HG03432 (cell line): ENCODE measurements around the gene ESR1.
"Not testable (repeated sequence)": the region's sequence is repeated elsewhere in the genome, so short reads cannot be mapped to it uniquely, and the experiment has no call there.

Source experiments
- ATAC-seq: cut with Tn5 transposase; IDR thresholded peaks from one replicate; pipeline ENCODE4 v1.9.1; 2021; ENCODE audit warnings: mild to moderate bottlenecking, moderate library complexity; ENCODE audit not compliant: unreplicated experiment

The ESR1 gene

DNA sequence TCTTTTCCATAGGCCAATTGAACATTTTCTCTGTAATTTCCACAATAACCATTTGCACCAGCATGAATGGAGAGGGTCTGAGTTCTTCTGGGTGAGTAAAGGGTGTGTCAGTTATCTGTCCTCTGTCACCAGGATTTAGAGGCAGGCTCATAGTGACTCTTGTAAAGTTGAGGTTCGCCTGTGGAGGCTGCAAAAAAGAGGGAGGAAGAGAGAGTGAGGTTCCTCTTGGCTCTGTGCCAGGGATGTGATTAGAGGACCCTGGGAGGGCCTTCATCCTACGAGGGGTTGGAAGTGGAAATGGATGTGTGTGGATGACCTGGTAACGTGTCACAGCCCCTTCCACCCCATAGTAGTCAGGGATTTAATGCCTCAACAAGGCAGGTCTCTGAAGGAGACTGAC lies 242.0 kb downstream of the ESR1 start:
- ATAC-seq: no peak

DNA sequence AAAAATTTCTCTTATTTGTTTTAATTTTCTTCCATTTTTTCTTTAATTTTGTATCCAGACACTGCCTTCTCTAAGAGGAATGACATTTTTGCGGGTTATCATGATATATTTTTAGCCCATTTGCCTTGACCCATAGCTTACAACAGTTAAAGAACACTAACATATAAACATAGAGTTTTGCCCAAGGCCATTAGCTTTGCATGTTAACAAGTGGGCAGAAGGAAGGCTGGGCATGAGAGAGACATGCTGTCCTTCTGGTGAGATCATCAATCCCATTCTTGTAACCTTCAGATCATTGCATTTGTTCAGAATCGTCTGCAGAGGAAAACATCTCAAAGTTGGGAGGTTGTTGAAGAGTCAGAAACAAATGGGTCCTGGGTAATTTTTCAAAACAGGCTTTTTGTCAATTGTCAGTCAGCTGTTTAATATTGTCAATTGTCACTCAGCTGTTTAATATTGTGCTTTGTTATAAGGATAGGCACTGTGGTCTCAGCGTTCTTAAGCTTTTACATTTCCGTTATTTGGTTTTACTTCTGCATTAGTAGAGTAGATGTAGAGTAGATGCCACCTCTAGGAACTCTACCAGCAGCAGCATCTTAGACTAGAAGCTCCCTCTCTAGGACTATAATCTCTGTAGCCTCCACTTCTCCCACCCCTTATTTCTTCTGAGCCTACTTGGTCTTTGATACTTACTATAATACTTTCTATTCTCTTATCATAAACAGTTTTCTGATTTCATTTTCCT lies 243.1 kb downstream of the ESR1 start:
- no peak for ATAC-seq

DNA sequence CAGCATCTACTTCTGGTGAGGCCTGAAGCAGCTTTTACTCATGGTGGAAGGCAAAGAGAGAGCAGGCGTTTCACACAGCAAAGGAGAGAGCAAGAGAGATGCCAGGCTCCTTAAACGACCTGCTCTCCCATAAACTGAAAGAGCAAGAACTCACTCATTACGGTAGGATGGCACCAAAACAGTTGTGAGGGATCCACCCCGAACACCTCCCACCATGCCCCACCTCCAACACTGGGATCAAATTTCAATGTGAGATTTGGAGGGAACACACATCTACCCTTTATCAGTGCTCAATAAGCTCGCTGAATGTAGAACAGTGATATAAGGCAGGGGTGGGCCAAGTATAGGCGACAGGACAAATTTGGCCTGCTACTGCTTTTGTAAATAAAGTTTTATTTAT lies 244.6 kb downstream of the ESR1 start:
- ATAC-seq: no peak

DNA sequence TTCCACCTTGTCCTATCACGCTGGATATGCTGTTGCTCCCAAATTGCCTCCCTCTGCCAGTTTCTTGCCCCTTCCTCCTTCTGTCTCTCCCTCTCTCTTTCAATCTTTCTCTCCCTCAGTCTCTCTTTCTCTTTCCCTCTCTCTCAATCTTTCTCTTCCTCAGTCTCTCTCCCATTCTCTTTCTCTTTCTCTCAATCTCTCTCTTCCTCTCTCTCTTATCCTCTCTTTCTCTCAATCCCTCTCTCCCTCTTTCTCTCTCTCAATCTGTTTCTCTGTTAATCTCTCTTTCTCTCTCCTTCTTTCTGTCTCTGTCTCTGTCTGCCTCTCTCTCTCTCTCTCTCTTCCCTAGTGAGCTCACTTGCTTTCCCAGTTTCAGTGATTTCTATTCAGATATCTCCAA lies 245.8 kb downstream of the ESR1 start:
- no peak for ATAC-seq

DNA sequence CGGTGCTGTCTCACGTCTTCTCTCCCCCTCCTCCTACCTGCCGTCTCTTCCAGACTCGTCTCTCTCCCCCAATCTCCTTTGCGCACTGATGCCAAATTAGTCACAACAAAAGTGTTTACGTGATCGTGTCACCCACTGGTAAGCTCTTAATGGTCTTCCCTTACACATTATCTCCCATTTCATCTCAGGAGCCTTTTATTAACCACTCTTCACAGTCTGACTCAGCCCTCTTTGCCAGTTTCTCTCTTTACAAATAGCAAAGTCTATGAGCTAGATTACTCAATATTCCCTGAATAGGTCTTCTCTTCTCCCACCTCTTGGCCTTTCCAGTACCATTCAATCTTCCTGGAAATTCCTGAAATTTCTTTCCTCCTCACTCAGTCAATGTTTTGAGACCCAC lies 247.0 kb downstream of the ESR1 start:
- ATAC-seq: no peak

DNA sequence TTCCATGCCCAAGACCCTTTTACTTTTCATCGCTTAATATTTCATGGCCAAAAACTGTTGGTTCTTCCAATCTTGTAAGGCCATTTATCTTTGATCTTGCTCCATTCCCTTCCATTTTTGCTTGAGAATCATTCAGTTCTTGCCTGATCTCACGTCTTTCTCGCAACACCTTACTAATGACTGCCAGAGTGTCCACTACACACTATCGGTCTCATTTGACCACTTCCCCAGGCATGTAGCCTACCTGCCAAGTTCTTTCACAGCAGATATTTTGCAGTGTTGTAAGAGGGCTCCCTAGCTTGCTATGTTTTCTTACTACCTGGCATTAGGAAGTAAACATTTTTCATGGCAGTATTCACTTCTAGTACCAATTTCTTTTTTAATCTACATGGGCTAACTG lies 248.0 kb downstream of the ESR1 start:
- ATAC-seq: no peak

DNA sequence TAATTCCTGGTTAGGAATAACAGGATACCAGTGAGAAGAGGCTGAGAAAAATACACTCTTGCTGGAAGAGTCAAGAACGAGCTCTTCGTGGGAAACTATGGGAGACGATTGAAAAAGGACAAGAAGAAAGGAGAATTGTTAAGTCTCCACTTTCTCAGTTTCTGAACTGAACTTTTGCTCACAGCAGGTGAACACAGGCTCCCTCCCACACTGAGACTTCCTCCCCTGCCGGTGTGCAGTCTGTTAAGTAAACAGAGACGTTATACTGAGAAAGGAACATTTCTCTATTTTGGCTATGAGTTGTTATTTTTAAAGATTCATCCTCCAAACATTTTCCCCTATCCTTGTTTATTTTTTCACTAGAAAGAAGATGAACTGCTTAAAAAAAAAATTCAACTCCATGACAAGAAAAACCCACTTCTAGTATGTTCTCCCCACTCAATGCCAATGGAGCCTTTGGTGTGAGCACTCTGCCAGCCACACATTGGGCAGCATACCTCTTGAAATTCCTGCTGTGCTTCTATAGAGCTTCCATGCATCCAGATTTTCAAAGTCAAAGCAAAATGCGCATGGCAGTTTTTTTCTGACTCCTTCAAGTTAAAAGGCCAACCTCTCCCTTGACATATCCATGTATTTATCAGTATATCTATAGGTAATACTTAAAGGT lies 250.5 kb downstream of the ESR1 start:
- ATAC-seq: no peak

DNA sequence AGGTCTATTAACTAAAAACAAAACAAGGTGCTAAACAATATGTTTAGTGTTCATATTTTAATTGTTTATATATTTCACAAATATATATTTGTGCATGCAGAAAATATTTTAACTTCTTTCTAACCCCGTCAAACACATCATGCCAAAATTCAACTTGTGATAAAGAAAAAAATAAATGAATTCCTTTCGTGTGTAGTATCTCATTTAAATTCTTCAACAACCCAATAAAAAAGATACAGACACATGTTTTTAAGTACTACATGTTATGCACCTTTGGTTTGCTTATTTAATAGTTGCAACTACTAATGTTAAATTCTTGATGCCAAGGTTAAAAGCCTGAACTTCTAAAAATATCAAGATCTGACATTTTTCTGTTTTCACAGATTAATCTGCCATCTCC lies 252.4 kb downstream of the ESR1 start:
- ATAC-seq: no peak

DNA sequence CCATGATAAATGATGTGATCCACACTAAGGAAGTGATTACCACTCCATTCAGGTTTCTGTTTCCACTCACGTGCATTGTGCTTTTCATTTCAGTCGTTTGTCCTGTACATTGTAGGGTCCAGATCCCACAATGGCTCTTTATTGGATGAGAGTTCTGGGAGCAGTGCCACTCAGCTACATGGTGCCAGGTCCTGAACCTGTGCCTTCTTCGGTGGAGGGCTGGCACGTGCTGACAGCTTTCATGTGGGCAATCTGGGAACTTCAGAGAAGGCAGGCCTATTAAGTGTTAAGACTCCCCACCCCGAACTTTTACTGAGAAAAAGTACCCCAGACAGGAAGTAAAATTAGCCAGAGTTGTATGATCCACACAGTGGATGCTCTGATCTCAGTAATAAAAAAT lies 255.0 kb downstream of the ESR1 start:
- no peak for ATAC-seq

DNA sequence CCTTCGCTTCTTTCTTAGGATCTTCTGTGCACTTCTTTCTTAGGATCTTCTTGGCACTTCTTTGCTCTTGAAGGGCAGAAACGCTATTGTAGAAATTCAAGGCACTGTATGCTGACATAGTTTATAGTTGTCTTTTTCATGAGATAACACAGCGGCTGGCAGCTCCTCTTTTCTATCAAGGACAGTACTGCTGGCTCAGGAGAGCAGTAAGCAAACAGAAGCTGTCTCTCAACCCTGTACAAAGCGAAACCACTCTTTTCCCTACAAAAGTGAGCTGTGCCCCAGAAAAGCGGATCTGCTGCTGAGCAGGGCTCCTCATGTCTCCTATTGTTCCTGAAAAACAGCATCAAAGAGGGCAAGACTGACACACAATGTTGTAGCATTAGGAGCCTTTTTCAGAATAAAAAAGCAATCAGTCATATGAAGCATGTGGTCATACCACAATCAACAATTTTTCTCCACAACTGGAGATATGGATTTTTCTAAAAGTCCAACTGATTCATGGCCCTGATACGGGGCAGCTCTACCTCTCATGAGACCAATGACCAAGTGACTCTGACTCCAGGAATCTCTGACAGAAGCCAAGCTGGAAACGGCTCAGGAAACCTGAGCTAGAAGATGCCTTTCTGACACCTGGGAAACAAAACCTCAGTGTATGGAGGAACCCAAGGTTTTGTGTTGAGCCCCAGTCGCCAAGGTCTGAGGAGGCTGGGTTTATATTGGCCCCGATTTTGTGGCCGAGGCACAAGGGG lies 255.9 kb downstream of the ESR1 start:
- ATAC-seq: no peak

DNA sequence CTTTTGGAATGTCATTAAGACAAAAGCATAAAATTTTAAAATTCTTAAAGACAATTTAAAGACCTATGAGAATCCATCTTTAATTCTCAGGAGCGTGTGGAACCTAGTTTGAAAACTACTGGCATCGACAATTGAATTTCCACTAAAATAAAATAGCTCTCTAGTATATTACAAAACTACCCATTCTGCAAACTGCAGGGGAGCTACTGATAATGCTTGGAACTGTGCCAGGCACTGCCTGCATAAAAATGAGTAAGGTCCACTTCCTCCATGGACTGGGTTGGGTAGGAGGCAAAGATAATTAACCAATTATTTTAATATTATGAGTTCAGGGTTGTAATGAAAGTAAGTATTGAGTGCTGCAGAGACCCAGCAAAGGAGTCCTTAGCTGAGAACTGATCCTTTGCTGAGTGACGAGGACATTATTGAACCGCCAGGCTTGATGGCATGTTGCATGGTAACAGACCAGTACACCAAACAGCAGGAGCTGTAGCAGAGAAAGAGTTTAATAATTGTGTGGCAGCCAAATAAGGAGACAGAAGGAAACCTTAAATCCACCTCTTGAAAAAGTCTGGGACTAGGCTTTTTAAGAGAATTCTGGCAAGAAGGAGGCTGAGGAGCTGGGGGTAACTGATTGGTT lies 261.3 kb downstream of the ESR1 start:
- ATAC-seq: no peak

DNA sequence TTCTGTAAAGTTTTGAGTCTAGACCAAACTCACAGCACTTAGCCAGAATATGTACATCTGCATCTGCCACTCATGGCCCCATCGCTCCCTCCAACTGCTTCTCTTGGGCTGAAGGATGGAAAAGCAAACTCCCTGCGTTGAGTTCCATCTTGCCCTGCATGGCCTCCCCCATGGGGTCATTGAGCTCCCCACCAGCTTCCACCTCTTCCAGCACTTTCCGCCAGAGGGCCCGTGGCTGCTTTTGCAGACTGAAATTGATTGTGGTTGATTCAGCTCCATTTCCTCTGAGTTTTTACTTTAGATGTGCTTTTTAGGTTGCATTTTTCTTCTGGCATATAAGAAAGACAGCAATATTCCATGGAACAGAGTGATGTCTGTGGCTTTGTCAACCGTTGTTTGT lies 263.1 kb downstream of the ESR1 start:
- no peak for ATAC-seq

DNA sequence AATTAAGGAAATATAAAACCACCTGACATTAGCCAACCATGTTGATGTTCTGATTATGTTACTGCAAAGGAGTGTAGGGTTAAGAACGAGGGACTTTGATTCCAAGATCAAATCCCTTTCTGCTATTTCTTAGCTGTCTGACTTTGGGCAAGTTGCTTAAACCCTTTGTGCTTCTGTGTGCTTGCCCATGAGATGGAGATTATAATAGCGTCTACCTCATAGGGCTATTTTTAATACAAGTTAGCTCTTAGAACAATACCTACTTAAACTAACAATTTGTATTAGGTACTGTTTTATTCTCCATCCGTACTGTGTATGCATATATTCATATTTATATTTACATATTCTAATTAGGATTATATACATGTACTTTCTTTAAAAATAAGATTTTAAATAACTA lies 263.8 kb downstream of the ESR1 start:
- ATAC-seq: no peak

DNA sequence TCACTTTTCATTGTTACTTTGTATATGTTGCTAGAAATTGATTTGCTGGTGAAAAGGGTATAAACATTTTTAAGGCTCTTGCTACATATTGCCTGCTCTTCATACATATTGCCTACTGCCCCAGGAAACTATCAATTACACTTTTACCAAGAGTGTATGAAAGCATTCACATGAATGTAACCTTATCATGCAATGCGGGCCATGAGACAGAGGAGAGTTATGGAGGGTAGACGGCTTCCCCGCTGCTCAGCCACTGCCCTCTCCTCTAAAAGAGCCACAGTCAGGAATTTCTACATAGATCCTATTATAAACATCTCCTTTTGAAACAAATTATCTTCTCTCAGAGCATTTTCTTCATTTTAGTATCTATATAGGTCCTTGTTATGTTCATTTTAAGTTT lies 264.4 kb downstream of the ESR1 start:
- no peak for ATAC-seq

DNA sequence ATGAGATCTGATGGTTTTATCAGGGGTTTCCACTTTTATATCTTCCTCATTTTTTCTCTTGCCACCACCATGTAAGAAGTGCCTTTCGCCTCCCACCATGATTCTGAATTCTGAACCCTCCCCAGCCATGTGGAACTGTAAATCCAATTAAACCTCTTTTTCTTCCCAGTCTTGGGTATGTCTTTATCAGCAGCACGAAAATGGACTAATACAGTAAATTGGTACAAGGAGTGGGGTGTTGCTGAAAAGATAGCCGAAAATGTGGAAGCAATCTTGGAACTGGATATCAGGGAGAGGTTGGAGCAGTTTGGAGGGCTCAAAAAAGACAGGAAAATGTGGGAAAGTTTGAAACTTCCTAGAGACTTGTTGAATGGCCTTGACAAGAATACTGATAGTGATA lies 268.8 kb downstream of the ESR1 start:
- ATAC-seq: not testable (repeated sequence)

DNA sequence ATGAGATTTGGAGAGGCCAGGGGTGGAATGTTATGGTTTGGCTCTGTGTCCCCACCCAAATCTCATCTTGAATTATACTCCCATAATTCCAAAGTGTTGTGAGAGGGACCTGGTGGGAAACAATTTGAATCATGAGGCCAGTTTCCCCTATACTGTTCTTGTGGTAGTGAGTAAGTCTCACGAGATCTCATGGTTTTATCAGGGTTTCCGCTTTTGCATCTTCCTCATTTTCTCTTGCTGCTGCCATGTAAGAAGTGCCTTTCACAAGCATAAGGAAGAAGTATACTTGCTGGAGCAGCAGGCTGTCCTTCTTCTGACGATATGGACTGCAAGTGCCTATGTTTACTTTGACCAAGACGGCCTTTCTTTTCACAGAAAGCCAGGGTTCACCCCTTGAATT lies 270.5 kb downstream of the ESR1 start:
- ATAC-seq: no peak

DNA sequence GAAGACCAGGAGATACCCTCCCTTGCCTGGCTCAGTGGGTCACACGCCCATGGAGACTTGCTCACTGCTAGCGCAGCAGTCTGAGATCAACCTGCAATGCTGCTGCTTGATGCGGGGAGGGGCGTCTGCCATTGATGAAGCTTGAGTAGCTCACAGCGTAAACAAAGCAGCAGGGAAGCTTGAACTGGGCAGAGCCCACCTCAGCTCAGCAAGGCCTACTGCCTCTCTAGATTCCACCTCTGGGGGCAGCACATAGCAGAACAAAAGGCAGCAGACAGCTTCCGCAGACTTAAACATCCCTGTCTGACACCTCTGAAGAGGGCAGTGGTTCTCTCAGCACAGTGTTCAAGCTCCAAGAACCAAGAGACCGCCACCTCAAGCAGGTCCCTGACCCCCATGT lies 271.3 kb downstream of the ESR1 start:
- ATAC-seq: no peak

DNA sequence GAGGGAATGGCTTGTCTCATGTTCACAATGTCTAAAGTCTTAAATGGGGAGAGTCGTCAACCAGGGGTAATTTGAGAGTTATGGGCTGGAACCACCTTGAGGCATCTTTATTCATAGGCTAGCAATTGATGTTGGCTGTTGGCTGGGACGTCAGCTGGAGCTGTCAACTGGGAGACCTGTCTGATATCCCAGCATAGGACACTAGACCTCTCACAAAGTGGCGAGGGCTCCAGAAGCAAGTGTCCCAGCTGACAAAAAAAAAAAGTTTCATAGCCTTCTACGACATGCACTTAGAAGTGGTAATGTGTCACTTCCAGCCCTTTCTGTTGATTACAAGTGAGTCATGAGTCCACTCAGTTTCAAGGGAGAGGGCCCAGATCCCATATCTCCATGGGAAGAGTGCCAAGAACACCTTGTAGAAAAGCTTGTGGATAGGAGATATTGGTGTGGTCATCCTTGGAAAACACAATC lies 278.0 kb downstream of the ESR1 start:
- ATAC-seq: no peak

DNA sequence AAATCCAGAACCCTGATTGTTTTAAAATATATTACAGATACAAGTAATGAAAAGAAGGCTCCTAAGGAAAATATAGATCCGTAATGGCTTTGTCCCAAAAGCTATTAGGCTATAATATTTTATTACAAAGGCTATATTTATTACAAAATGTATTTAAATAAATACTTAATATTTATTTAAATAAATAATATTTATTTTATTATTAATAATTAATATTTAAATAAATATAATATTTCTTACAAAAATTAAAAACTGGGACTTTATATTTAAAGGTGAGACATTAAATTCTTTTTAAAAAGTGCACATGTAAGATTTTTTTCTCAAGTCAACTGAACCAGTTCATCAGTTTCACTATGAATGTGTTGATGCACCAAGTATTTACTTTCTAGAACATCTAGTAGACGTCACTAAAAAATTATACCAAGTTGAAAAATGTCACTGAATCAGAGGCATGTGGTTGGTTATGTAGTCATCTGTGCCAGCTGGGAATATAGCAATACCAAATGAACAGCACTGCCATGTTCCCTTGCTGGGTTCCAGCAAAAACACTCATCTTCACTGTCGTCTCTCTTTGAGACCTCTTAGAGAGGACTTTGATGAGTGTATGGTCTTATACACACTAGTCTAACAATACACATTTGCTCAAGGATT lies 278.9 kb downstream of the ESR1 start:
- ATAC-seq: no peak

DNA sequence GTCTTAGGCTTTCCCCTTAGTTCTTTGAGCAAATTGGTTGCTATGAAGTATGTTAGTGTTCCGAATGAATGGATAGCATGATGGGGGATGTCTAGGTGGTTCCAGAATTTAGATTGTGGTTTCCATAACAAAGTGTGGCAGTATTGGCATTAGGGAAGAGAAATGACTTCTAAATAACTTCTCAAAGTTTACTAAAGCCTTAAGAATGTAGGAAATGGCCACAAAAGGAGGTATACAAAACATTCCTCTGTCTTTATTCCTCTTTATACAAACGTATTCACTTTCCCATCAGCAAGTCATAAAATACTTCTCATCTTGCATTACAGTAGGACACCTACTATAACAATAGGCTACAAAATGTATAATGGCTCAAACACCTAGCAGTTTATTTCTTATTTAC lies 279.6 kb downstream of the ESR1 start:
- ATAC-seq: no peak

DNA sequence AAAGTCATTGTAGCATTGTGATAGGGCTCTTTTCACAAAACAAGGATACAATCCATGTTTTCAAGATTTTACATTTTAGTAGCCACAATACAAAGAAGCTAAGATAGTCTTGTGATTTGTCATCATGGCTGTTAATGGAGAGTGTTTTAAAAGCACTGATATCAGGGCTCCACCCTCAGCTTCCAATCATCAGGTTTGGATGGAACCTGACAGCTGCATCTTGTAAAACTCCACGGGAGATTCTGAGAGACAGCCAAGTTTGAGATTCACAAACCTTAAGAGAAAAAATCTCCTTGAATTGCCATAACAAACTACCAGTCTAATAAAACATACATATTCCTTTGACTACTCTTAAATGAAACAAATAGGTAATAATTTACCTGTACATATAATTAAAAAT lies 280.2 kb downstream of the ESR1 start:
- no peak for ATAC-seq
